ENCODE data around the gene ZAR1L. TPM values are rescaled to one million over a fixed set of nuclear protein-coding genes. Genes with fewer than 3 reads are reported as not detected.

The ZAR1L gene
- total and polyA plus RNA-seq, 2 of the 4 experiments (the other 2 are of a cell fraction), result not detected

GRCh38 chr13:32267836-32268439 lies 47.2 kb downstream of the ZAR1L start:
- no peak overlapping the region for H3K9ac ChIP-seq (ENCODE audit: low read depth, low read length)
- H3K18ac ChIP-seq (ENCODE audit: low read depth, low read length), result no peak overlapping the region
- no peak overlapping the region for H3K27ac ChIP-seq (ENCODE audit: insufficient read depth, low read length)
- dilution Hi-C loops (cut with HindIII; ENCODE audit: low sequenced_read_pairs, unreplicated experiment), result no loop called here
- ATAC-seq (ENCODE audit: low read depth) (0 out of 2 replicates have a peak, but pooled peaks have one; percentile 24), DNase-seq (no peak)
- H4K5ac ChIP-seq (ENCODE audit: low read depth, low read length), result no peak overlapping the region
- ChIA-PET CTCF (interaction anchor here (0.5 to 1.7 kb wide), 3 partner anchors 10 to 357 kb away, joined by 3 to 6 read pairs (median 6); no protein-coding TSS in a partner anchor), POLR2A (ENCODE audit: unreplicated experiment) (no interaction called here)
- no peak overlapping the region for H3K23ac ChIP-seq (ENCODE audit: low read depth, low read length)
- no peak overlapping the region for H3K56ac ChIP-seq (ENCODE audit: extremely low read depth, insufficient read depth, low read length)
- H4K8ac ChIP-seq (ENCODE audit: low read depth in 2 of 2, low read length in 2 of 2), result no peak overlapping the region
- H3K9me1 ChIP-seq (ENCODE audit: insufficient read depth, low read length), result peaks cover 19% of the 10 kb centered on the region
- no peaks in the 10 kb centered on the region for H3K9me3 ChIP-seq (ENCODE audit: control insufficient read depth, insufficient read depth, low read length)
- no peak overlapping the region; the same call in 1 of the 2 replicates for H2AK5ac ChIP-seq (ENCODE audit: low read depth, low read length)
- no peak overlapping the region for H2BK15ac ChIP-seq (ENCODE audit: low read depth, low read length)
- TF ChIP-seq CTCF (conservative IDR thresholded peaks at IDR 0.05; ENCODE audit: low read depth, low read length) (peak; percentile 25; the same call in 1 of the 2 replicates), FOS (IDR thresholded peaks at IDR 0.05; ENCODE audit: low read depth, low read length) (no peak), RAD21 (IDR thresholded peaks at IDR 0.05; ENCODE audit: low read length) (peak; percentile 32), RCOR1 (IDR thresholded peaks at IDR 0.05; ENCODE audit: insufficient replicate concordance, low read length) (no peak), SMC3 (IDR thresholded peaks at IDR 0.05; ENCODE audit: low read depth, low read length) (0 out of 2 replicates have a peak, but pooled peaks have one; percentile 21), USF2 (IDR thresholded peaks at IDR 0.05; ENCODE audit: low read depth, low read length) (no peak), CHD1 (IDR thresholded peaks at IDR 0.05; ENCODE audit: low read depth, low read length) (no peak)
- no peak overlapping the region for H4K91ac ChIP-seq (ENCODE audit: insufficient read depth, low read depth, low read length)
- H3K4ac ChIP-seq (ENCODE audit: low read depth, low read length), result no peak overlapping the region
- H3K4me3 ChIP-seq (ENCODE audit: insufficient read depth, low read depth, low read length), result no peak overlapping the region
- no peak overlapping the region for H3K14ac ChIP-seq (replicated peaks; ENCODE audit: low read depth, low read length)
- H2BK120ac ChIP-seq (ENCODE audit: low read depth, low read length), result no peak overlapping the region
- H3K4me2 ChIP-seq (ENCODE audit: low read depth, low read length), result no peak overlapping the region
- WGBS, 2 experiments (ENCODE audit: extremely low coverage in 2 of 2, insufficient read length in 1 of 2), result no CpG with 5 or more reads among the region's 7 CpGs
- BruUV-seq (replicated peaks), result no TSS peak
- no peak overlapping the region for H2AFZ ChIP-seq (replicated peaks; ENCODE audit: low read length, poor library complexity)
- H2BK5ac ChIP-seq (ENCODE audit: low read depth, low read length, poor library complexity, severe bottlenecking), result no peak overlapping the region
- no peak overlapping the region for H2BK20ac ChIP-seq (ENCODE audit: low read depth, low read length)
- no peak overlapping the region for H2AK9ac ChIP-seq (replicated peaks; ENCODE audit: low read depth, low read length, poor library complexity)
- no peaks in the 10 kb centered on the region for H3K27me3 ChIP-seq (ENCODE audit: control insufficient read depth, insufficient read depth, low read length)
- intact Hi-C loops (cut with micrococcal nuclease), result no loop called here
- H3K4me1 ChIP-seq (ENCODE audit: control insufficient read depth, insufficient read depth, low read length), result peaks cover 4% of the 10 kb centered on the region; the same call in 1 of the 2 replicates
- H3K36me3 ChIP-seq (ENCODE audit: control insufficient read depth, insufficient read depth, low read length), result peaks cover 14% of the 10 kb centered on the region; the same call in 1 of the 2 replicates
- no peaks in the 10 kb centered on the region for H3K79me1 ChIP-seq (ENCODE audit: low read depth in 1 of 2, low read length in 2 of 2)
- in situ Hi-C loops (cut with MboI; ENCODE audit: low sequenced_read_pairs), result no loop called here
- no peaks in the 10 kb centered on the region for H4K20me1 ChIP-seq (ENCODE audit: insufficient read depth, low read length)
